ENCODE data around the gene ADAP1.

DNA sequence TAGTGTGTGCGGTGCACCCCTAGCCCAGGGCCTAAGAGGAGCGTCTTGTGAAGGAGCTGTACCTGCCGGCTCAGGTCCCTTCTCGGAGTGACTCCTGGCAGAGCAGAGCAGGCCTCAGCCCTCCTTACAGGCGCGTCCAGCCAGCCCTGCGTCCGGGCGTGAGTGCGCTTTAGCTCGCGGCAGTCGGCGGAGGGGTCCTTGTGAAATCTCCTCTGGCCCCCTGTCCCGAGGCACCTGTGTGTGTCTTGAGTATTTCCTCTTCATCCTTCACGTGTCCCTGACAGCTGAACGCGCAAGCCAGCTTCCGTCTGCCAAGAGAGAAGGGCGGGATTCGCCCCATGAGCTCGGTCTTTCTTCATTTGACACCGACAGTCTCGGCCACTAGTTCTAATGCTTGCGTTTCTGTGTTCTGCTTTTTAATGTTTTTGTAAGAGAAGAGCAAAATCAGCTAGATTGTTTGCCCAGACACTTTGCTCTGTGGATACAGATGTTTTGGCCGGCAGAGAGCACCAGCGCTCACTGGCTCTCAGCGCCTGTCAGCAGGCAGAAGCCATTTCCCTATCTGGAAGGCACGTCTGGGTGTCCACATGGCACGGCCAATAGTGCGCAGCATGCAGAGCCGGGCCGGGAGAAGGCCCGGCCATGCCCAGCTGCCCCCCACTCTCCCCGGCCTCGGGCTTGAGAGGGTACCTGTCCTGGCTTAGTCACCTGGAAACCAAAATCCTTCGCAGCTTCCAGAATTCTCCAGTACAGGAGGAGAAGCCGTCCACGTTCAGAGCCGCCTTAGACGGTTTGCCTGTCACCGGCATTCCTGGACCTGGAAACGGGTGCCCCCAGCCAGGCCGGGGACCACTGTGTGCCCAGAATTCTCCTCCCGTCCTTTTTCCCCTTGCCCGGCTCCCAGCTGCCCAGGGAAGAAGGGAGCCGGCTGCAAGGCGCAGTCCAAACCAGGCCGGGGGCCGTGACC is 71.1 kb downstream of the ADAP1 start:
- TF ChIP-seq, protein P1, sequence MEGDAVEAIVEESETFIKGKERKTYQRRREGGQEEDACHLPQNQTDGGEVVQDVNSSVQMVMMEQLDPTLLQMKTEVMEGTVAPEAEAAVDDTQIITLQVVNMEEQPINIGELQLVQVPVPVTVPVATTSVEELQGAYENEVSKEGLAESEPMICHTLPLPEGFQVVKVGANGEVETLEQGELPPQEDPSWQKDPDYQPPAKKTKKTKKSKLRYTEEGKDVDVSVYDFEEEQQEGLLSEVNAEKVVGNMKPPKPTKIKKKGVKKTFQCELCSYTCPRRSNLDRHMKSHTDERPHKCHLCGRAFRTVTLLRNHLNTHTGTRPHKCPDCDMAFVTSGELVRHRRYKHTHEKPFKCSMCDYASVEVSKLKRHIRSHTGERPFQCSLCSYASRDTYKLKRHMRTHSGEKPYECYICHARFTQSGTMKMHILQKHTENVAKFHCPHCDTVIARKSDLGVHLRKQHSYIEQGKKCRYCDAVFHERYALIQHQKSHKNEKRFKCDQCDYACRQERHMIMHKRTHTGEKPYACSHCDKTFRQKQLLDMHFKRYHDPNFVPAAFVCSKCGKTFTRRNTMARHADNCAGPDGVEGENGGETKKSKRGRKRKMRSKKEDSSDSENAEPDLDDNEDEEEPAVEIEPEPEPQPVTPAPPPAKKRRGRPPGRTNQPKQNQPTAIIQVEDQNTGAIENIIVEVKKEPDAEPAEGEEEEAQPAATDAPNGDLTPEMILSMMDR (IDR thresholded peaks at IDR 0.05), result no peak
- TF ChIP-seq, protein P2, sequence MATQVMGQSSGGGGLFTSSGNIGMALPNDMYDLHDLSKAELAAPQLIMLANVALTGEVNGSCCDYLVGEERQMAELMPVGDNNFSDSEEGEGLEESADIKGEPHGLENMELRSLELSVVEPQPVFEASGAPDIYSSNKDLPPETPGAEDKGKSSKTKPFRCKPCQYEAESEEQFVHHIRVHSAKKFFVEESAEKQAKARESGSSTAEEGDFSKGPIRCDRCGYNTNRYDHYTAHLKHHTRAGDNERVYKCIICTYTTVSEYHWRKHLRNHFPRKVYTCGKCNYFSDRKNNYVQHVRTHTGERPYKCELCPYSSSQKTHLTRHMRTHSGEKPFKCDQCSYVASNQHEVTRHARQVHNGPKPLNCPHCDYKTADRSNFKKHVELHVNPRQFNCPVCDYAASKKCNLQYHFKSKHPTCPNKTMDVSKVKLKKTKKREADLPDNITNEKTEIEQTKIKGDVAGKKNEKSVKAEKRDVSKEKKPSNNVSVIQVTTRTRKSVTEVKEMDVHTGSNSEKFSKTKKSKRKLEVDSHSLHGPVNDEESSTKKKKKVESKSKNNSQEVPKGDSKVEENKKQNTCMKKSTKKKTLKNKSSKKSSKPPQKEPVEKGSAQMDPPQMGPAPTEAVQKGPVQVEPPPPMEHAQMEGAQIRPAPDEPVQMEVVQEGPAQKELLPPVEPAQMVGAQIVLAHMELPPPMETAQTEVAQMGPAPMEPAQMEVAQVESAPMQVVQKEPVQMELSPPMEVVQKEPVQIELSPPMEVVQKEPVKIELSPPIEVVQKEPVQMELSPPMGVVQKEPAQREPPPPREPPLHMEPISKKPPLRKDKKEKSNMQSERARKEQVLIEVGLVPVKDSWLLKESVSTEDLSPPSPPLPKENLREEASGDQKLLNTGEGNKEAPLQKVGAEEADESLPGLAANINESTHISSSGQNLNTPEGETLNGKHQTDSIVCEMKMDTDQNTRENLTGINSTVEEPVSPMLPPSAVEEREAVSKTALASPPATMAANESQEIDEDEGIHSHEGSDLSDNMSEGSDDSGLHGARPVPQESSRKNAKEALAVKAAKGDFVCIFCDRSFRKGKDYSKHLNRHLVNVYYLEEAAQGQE (IDR thresholded peaks at IDR 0.05; ENCODE audit: insufficient read depth in 1 of 2, low read depth in 2 of 2, low read length in 1 of 2), result no peak
- TF ChIP-seq POLR2AphosphoS5 (IDR thresholded peaks at IDR 0.05; ENCODE audit: low read depth, low read length), result no peak
